ENCODE results near the gene NFATC1.

NFATC1 gene

GRCh38 chr18:79382681-79383387 is 12.9 kb upstream of the NFATC1 start:
- TF ChIP-seq SIN3A (IDR thresholded peaks at IDR 0.05; ENCODE audit: borderline replicate concordance, insufficient read depth, low read length) (no peak), FOXP2 (optimal IDR thresholded peaks at IDR 0.05; ENCODE audit: borderline replicate concordance, extremely low read depth, extremely low read length, insufficient read depth) (no peak), POLR2AphosphoS5 (IDR thresholded peaks at IDR 0.05; ENCODE audit: low read depth, low read length) (no peak), REST (IDR thresholded peaks at IDR 0.05; ENCODE audit: insufficient read depth in 1 of 2, low read depth in 2 of 2, low read length in 2 of 2) (no peak), TAF1 (IDR thresholded peaks at IDR 0.05; ENCODE audit: borderline replicate concordance, insufficient read depth, low read length) (no peak)

GRCh38 chr18:79383388-79384056 is 12.2 kb upstream of the NFATC1 start:
- TF ChIP-seq SIN3A (IDR thresholded peaks at IDR 0.05; ENCODE audit: borderline replicate concordance, insufficient read depth, low read length) (no peak), POLR2AphosphoS5 (IDR thresholded peaks at IDR 0.05; ENCODE audit: low read depth, low read length) (no peak), TAF1 (IDR thresholded peaks at IDR 0.05; ENCODE audit: borderline replicate concordance, insufficient read depth, low read length) (no peak), FOXP2 (optimal IDR thresholded peaks at IDR 0.05; ENCODE audit: borderline replicate concordance, extremely low read depth, extremely low read length, insufficient read depth) (no peak), REST (IDR thresholded peaks at IDR 0.05; ENCODE audit: insufficient read depth in 1 of 2, low read depth in 2 of 2, low read length in 2 of 2) (no peak)

- TF ChIP-seq REST (IDR thresholded peaks at IDR 0.05; ENCODE audit: insufficient read depth in 1 of 2, low read depth in 2 of 2, low read length in 2 of 2) (no peak), FOXP2 (optimal IDR thresholded peaks at IDR 0.05; ENCODE audit: borderline replicate concordance, extremely low read depth, extremely low read length, insufficient read depth) (no peak), SIN3A (IDR thresholded peaks at IDR 0.05; ENCODE audit: borderline replicate concordance, insufficient read depth, low read length) (no peak), TAF1 (IDR thresholded peaks at IDR 0.05; ENCODE audit: borderline replicate concordance, insufficient read depth, low read length) (no peak), POLR2AphosphoS5 (IDR thresholded peaks at IDR 0.05; ENCODE audit: low read depth, low read length) (no peak)
These were observed 11.5 kb upstream of the NFATC1 start for GRCh38 chr18:79384151-79384807.

- TF ChIP-seq REST (IDR thresholded peaks at IDR 0.05; ENCODE audit: insufficient read depth in 1 of 2, low read depth in 2 of 2, low read length in 2 of 2) (no peak), TAF1 (IDR thresholded peaks at IDR 0.05; ENCODE audit: borderline replicate concordance, insufficient read depth, low read length) (no peak), POLR2AphosphoS5 (IDR thresholded peaks at IDR 0.05; ENCODE audit: low read depth, low read length) (no peak), SIN3A (IDR thresholded peaks at IDR 0.05; ENCODE audit: borderline replicate concordance, insufficient read depth, low read length) (no peak), FOXP2 (optimal IDR thresholded peaks at IDR 0.05; ENCODE audit: borderline replicate concordance, extremely low read depth, extremely low read length, insufficient read depth) (no peak)
These were observed 10.9 kb upstream of the NFATC1 start for GRCh38 chr18:79384834-79385233.
